ENCODE results near the gene SLC16A2. TPM values are rescaled to one million over a fixed set of nuclear protein-coding genes. Genes with fewer than 3 reads are reported as not detected.

Gene SLC16A2
- total RNA-seq, 6 experiments from 2014 or later = 16.7 to 68.8 (median 53.4) TPM

DNA sequence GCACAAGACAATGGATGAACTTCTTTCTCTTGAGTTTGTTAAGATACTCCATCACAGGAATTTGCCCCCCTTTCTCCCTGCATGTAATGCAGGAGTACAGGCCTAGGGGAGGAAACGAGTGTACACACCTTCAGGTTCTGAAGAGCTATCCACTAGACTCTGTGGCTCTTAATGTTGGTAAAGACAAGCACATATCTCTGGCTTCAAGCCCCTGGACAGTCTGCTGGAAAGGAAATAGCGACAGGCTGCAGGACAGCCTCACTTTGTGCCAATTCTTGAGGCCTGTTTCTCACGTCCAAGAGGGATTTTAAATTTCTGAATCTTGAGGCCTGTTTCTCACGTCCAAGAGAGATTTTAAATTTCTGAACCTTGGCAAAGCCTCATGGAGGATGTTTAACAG, 106.1 kb downstream of the SLC16A2 start:
- no peak for ATAC-seq
- no peaks in the 10 kb centered on the region for H3K27me3 ChIP-seq
- 54% methylated on average over 4 of the region's 4 CpGs for WGBS (ENCODE audit: insufficient coverage, low coverage, low lambda C conversion rate, missing lambda C conversion rate)
- TF ChIP-seq POLR2A (IDR thresholded peaks at IDR 0.05) (no peak), CTCF (IDR thresholded peaks at IDR 0.05) (no peak)
- peaks cover 0 to 35% (median 0%) of the 10 kb centered on the region in 4 donors for H3K4me1 ChIP-seq
- H3K9me3 ChIP-seq = no peaks in the 10 kb centered on the region
- no peak for DNase-seq
- H3K27ac ChIP-seq = no peak overlapping the region
- intact Hi-C loops (cut with DNase I) = no loop called here
- no peak overlapping the region for H3K4me3 ChIP-seq
- no peaks in the 10 kb centered on the region for H3K36me3 ChIP-seq

- no peak for DNase-seq
- Histone ChIP-seq H3K36me3 (no peaks in the 10 kb centered on the region), H3K9me3 (no peaks in the 10 kb centered on the region), H3K27ac (no peak overlapping the region), H3K4me3 (no peak overlapping the region), H3K27me3 (no peaks in the 10 kb centered on the region), H3K4me1 (peaks cover 0 to 19% (median 0%) of the 10 kb centered on the region in 4 donors)
- 89% methylated on average over 4 of the region's 6 CpGs for WGBS (ENCODE audit: insufficient coverage, low coverage, low lambda C conversion rate, missing lambda C conversion rate)
- ATAC-seq = no peak
- TF ChIP-seq POLR2A (IDR thresholded peaks at IDR 0.05) = no peak
- no peak for TF ChIP-seq CTCF (IDR thresholded peaks at IDR 0.05)
- intact Hi-C loops (cut with DNase I) = no loop called here
These were observed 108.0 kb downstream of the SLC16A2 start for GRCh38 chrX:74529311-74529710.

DNA sequence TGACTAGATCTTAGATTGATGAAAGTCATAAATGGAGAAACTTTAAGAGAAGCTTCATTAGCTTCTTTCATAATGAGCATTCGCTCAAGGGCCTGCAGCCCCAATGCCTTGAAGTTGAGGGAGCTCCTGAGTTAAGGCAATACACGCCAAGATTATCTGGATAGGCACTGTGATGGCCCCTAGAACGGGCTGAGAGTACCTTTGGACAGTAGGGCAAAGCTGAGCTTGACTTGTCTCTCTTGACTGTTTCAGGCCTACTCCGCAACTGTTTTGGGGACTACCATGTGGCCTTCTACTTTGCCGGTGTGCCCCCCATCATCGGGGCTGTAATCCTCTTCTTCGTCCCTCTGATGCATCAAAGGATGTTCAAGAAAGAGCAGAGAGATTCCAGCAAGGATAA, 109.8 kb downstream of the SLC16A2 start:
- H3K27ac ChIP-seq = no peak overlapping the region
- no peaks in the 10 kb centered on the region for H3K27me3 ChIP-seq
- H3K4me1 ChIP-seq = peaks cover 0 to 7% (median 0%) of the 10 kb centered on the region in 4 donors
- no CpG with 5 or more reads among the region's 7 CpGs for WGBS (ENCODE audit: insufficient coverage, low coverage, low lambda C conversion rate, missing lambda C conversion rate)
- no peak for TF ChIP-seq CTCF (IDR thresholded peaks at IDR 0.05)
- no peak for TF ChIP-seq POLR2A (IDR thresholded peaks at IDR 0.05)
- H3K9me3 ChIP-seq = no peaks in the 10 kb centered on the region
- intact Hi-C loops (cut with DNase I) = loop anchor here in 1 of 2 donors (10.0 kb wide), 1 partner anchor 146 kb away; no protein-coding TSS in a partner anchor
- no peaks in the 10 kb centered on the region for H3K36me3 ChIP-seq
- DNase-seq = no peak
- no peak for ATAC-seq
- no peak overlapping the region for H3K4me3 ChIP-seq

GRCh38 chrX:74534569-74535038, 113.3 kb downstream of the SLC16A2 start:
- WGBS (ENCODE audit: insufficient coverage, low coverage, low lambda C conversion rate, missing lambda C conversion rate) = 50% methylated on average over 1 of the region's 2 CpGs
- intact Hi-C loops (cut with DNase I) = loop anchor here in 1 of 2 donors (10.0 kb wide), 1 partner anchor 150 kb away; no protein-coding TSS in a partner anchor

More at GRCh38 chrX:74534569-74535038, 113.3 kb downstream of the SLC16A2 start:
- Histone ChIP-seq H3K4me3 (no peak overlapping the region), H3K36me3 (no peaks in the 10 kb centered on the region), H3K27me3 (no peaks in the 10 kb centered on the region), H3K27ac (no peak overlapping the region), H3K4me1 (peaks cover 0 to 3% (median 0%) of the 10 kb centered on the region in 4 donors), H3K9me3 (no peaks in the 10 kb centered on the region)
- ATAC-seq = no peak
- TF ChIP-seq CTCF (IDR thresholded peaks at IDR 0.05) = no peak
- TF ChIP-seq POLR2A (IDR thresholded peaks at IDR 0.05) = no peak
- DNase-seq = no peak

Measured in right lobe of liver (tissue), 6 donors.